22Rv1 (cell line): Measurements from ENCODE around the gene ZNF836.
"Not testable (repeated sequence)": the region's sequence is repeated elsewhere in the genome, so short reads cannot be mapped to it uniquely, and the experiment has no call there.

Experiments
- H3K27ac ChIP-seq: fragments of 450-650 bp; 2 replicates; pipeline ENCODE4 v1.5.1; 2017
- CTCF ChIP-seq: fragments of 450-650 bp; IDR thresholded peaks from 2 replicates; pipeline ENCODE4 v1.5.1; 2017; ENCODE audit warnings: mild to moderate bottlenecking
- ZFX ChIP-seq: fragments of 450-650 bp; IDR thresholded peaks from 2 replicates; pipeline ENCODE4 v1.6.1; 2017; ENCODE audit warnings: antibody characterized with exemption, borderline replicate concordance

The ZNF836 gene

GRCh38 chr19:52211926-52212571 lies 40.6 kb upstream of the ZNF836 start:
- no peak for TF ChIP-seq ZFX
- TF ChIP-seq CTCF: no peak
- H3K27ac ChIP-seq: no peak overlapping the region

GRCh38 chr19:52211203-52211602 lies 39.8 kb upstream of the ZNF836 start:
- TF ChIP-seq CTCF (no peak), ZFX (no peak)
- no peak overlapping the region for H3K27ac ChIP-seq

GRCh38 chr19:52206481-52206880 lies 35.1 kb upstream of the ZNF836 start:
- no peak overlapping the region for H3K27ac ChIP-seq
- no peak for TF ChIP-seq CTCF
- no peak for TF ChIP-seq ZFX

- not testable (repeated sequence) for H3K27ac ChIP-seq
Measured at GRCh38 chr19:52200755-52201391, 29.5 kb upstream of the ZNF836 start.

- TF ChIP-seq CTCF (no peak), ZFX (no peak)
- H3K27ac ChIP-seq: no peak overlapping the region
Measured at GRCh38 chr19:52200044-52200443, 28.6 kb upstream of the ZNF836 start.

- no peak for TF ChIP-seq ZFX
- no peak for TF ChIP-seq CTCF
- H3K27ac ChIP-seq: no peak overlapping the region
Measured at GRCh38 chr19:52198678-52199077, 27.3 kb upstream of the ZNF836 start.

GRCh38 chr19:52197964-52198363 lies 26.5 kb upstream of the ZNF836 start:
- H3K27ac ChIP-seq: no peak overlapping the region
- no peak for TF ChIP-seq CTCF
- no peak for TF ChIP-seq ZFX

GRCh38 chr19:52196256-52196967 lies 25.0 kb upstream of the ZNF836 start:
- H3K27ac ChIP-seq: no peak overlapping the region
- TF ChIP-seq CTCF (no peak), ZFX (no peak)
